ENCODE results near the gene MYRFL. TPM values are rescaled to one million over a fixed set of nuclear protein-coding genes. Genes with fewer than 3 reads are reported as not detected.

MYRFL gene
- total and polyA plus RNA-seq, 2 of the 8 experiments (the other 6 are each of a cell fraction or from before 2014, with no cell fraction given) = 1.1 to 2.0 TPM

GRCh38 chr12:69913526-69913925, 88.5 kb downstream of the MYRFL start (continued):
- TF ChIP-seq SP1 (IDR thresholded peaks at IDR 0.05; ENCODE audit: low read depth, low read length) (no peak), KDM5A (IDR thresholded peaks at IDR 0.05; ENCODE audit: low read length) (no peak), POLR2AphosphoS5 (IDR thresholded peaks at IDR 0.05; ENCODE audit: low read depth, low read length) (no peak), TCF12 (IDR thresholded peaks at IDR 0.05; ENCODE audit: low read depth, low read length) (no peak), HDAC2 (IDR thresholded peaks at IDR 0.05; ENCODE audit: borderline replicate concordance in 1 of 2, low read depth in 2 of 2, low read length in 2 of 2) (no peak), CBX5 (IDR thresholded peaks at IDR 0.05; ENCODE audit: low read depth, low read length) (no peak), GTF2F1 (IDR thresholded peaks at IDR 0.05; ENCODE audit: borderline replicate concordance, low read depth, low read length) (no peak), MAFK (IDR thresholded peaks at IDR 0.05; ENCODE audit: low read depth, low read length) (no peak), ATF2 (IDR thresholded peaks at IDR 0.05; ENCODE audit: low read length) (no peak), SRF (IDR thresholded peaks at IDR 0.05; ENCODE audit: low read depth, low read length) (no peak), CBX8 (IDR thresholded peaks at IDR 0.05; ENCODE audit: borderline replicate concordance, low read depth, low read length) (no peak), CTCF (IDR thresholded peaks at IDR 0.05; ENCODE audit: control extremely low read depth in 1 of 3, insufficient read depth in 1 of 3, low read depth in 1 of 3, low read length in 3 of 3) (no peak), SAP30 (IDR thresholded peaks at IDR 0.05; ENCODE audit: insufficient read depth, insufficient replicate concordance, low read length) (no peak)
